K562 (cell line): ENCODE measurements around the gene ATP5F1D. TPM values are rescaled to one million over a fixed set of nuclear protein-coding genes. Genes with fewer than 3 reads are reported as not detected.
A peak's percentile ranks its signal among the peaks of the same experiment; 100 is the strongest.

Experiments used
- ATF3 ChIP-seq, 2 experiments: fragments of 450-650 bp in 1 of 2; sonication (generic) in 1 of 2; formaldehyde crosslinking in 1 of 2; IDR thresholded peaks in 1 of 2; conservative IDR thresholded peaks in 1 of 2; 2 replicates each; pipeline versions ENCODE4 v1.6.1 to v1.8.1; 2016 to 2023; ENCODE audit warnings: mild to moderate bottlenecking in 2 of 2, moderate library complexity in 2 of 2, inconsistent platforms in 1 of 2, missing genetic modification reagents in 1 of 2
- BACH1 ChIP-seq: fragments of 200-800 bp; sonication (Bioruptor generic); IDR thresholded peaks from 2 replicates; pipeline ENCODE4 v1.6.1; 2016; ENCODE audit warnings: missing genetic modification characterization, missing compliant biosample characterization
- BDP1 ChIP-seq: IDR thresholded peaks from 3 replicates; pipeline ENCODE4 v1.6.1; 2011; ENCODE audit not compliant: insufficient read length, insufficient read depth
- CTCFL ChIP-seq: IDR thresholded peaks from 2 replicates; pipeline ENCODE4 v1.6.1; 2011; ENCODE audit warnings: borderline replicate concordance, low read depth, mild to moderate bottlenecking, moderate library complexity, low read length; ENCODE audit not compliant: insufficient read depth, poor library complexity, severe bottlenecking
- EHMT2 ChIP-seq: fragments of 450-650 bp; IDR thresholded peaks from 2 replicates; pipeline ENCODE4 v1.6.1; 2018; ENCODE audit warnings: antibody characterized with exemption
- GTF2F1 ChIP-seq: IDR thresholded peaks from 2 replicates; pipeline ENCODE4 v1.6.1; 2011; ENCODE audit warnings: low read depth, low read length, improper control_type of control experiment
- MAFG ChIP-seq: fragments of 450-650 bp; conservative IDR thresholded peaks from 2 replicates; pipeline ENCODE4 v1.6.1; 2016; ENCODE audit warnings: missing genetic modification characterization, missing compliant biosample characterization
- MBD1 ChIP-seq: fragments of 250-450 bp; sonication (Bioruptor Pico); IDR thresholded peaks from 2 replicates; pipeline ENCODE4 v1.8.0; 2022; ENCODE audit warnings: inconsistent platforms
- NELFE ChIP-seq: IDR thresholded peaks from 2 replicates; pipeline ENCODE4 v1.6.1; 2011; ENCODE audit warnings: mild to moderate bottlenecking; ENCODE audit not compliant: insufficient read depth, insufficient read length
- NFIC ChIP-seq: fragments of 450-650 bp; IDR thresholded peaks from 2 replicates; pipeline ENCODE4 v1.6.1; 2017; ENCODE audit warnings: mild to moderate bottlenecking, inconsistent platforms
- PHB ChIP-seq: fragments of 250-450 bp; sonication (Bioruptor Pico); IDR thresholded peaks from 2 replicates; pipeline ENCODE4 v1.5.0; 2021
- SMARCA4 ChIP-seq: fragments of 450-650 bp; IDR thresholded peaks from 2 replicates; pipeline ENCODE4 v1.6.1; 2016
- SOX6 ChIP-seq: fragments of 450-650 bp; IDR thresholded peaks from 2 replicates; pipeline ENCODE4 v1.6.1; 2014; ENCODE audit warnings: mild to moderate bottlenecking
- SRF ChIP-seq, 2 experiments: fragments of 250-450, 450-650 bp in 1 of 2; sonication (Bioruptor Pico) in 1 of 2; sonication (generic) in 1 of 2; formaldehyde crosslinking; IDR thresholded peaks; 2 replicates each; pipeline versions ENCODE4 v1.5.0 to v1.5.1; 2020 to 2022; ENCODE audit warnings: mild to moderate bottlenecking in 1 of 2, missing genetic modification reagents in 1 of 2
- SRSF1 ChIP-seq: fragments of 200-400 bp; formaldehyde crosslinking; IDR thresholded peaks from 2 replicates; pipeline ENCODE4 v1.6.1; 2017; ENCODE audit warnings: mild to moderate bottlenecking, low read depth, low read length, moderate library complexity
- TAF1 ChIP-seq: IDR thresholded peaks from 2 replicates; pipeline ENCODE4 v1.6.1; 2011; ENCODE audit warnings: mild to moderate bottlenecking, low read length, moderate library complexity; ENCODE audit not compliant: insufficient read depth, control insufficient read depth, severe bottlenecking; ENCODE audit errors: extremely low read depth
- TAF15 ChIP-seq: fragments of 200-400 bp; formaldehyde crosslinking; IDR thresholded peaks from 2 replicates; pipeline ENCODE4 v1.6.1; 2017; ENCODE audit warnings: mild to moderate bottlenecking, low read depth, low read length, moderate library complexity
- TCF15 ChIP-seq: fragments of 250-450 bp; sonication (Bioruptor Pico); IDR thresholded peaks from 2 replicates; pipeline ENCODE4 v1.8.0; 2022; ENCODE audit warnings: moderate library complexity, mild to moderate bottlenecking, inconsistent platforms
- ZNF23 ChIP-seq: fragments of 250-450 bp; sonication (Bioruptor Pico); IDR thresholded peaks from 2 replicates; pipeline ENCODE4 v1.4.0; 2020; ENCODE audit warnings: mild to moderate bottlenecking
- ZNF232 ChIP-seq: sonication (generic); formaldehyde crosslinking; IDR thresholded peaks from 2 replicates; pipeline ENCODE4 v1.8.0; 2022; ENCODE audit warnings: mild to moderate bottlenecking, missing genetic modification reagents
- ZNF398 ChIP-seq: fragments of 250-450 bp; sonication (Bioruptor Pico); IDR thresholded peaks from 2 replicates; pipeline ENCODE4 v1.8.0; 2021; ENCODE audit warnings: moderate library complexity, mild to moderate bottlenecking, inconsistent platforms
- ZNF717 ChIP-seq: fragments of 250-450 bp; sonication (Bioruptor Pico); IDR thresholded peaks from 2 replicates; pipeline ENCODE4 v1.5.0; 2021
- polyA plus RNA-seq, 8 experiments: library from polyadenylated mRNA; depleted of rRNA in 4 of 8; stranded (reverse) in 5 of 8; unstranded in 3 of 8; fragments of >200 nt; fragmentation: Nextera tagmentation in 2 of 8; fragmentation: Illumina TruSeq in 1 of 8; extraction: Ambion mirVana in 2 of 8; extraction: Trizol in 1 of 8; gene quantifications; 2 replicates each; pipeline versions ENCODE4 v1.2.1 to v1.2.3, GENCODE V29; 2011 to 2014; ENCODE audit warnings: inconsistent platforms in 1 of 8, missing spikeins in 1 of 8
- total RNA-seq, 7 experiments: library from RNA; depleted of rRNA in 6 of 7; stranded (reverse); fragments of >200 nt in 6 of 7; fragmentation: Illumina TruSeq in 2 of 7; extraction: Trizol in 2 of 7; gene quantifications; 2 replicates each; pipeline versions ENCODE4 v1.2.1 to v1.2.3, GENCODE V29; 2011 to 2021; ENCODE audit warnings: low replicate concordance in 1 of 7

The ATP5F1D gene
- total and polyA plus RNA-seq, 9 of the 15 experiments (the other 6 are each of a cell fraction or from before 2014, with no cell fraction given): 3.9 to 409 (median 36.8) TPM

- TF ChIP-seq TAF1 (no peak), MAFG (tag) (no peak), NFIC (peak; percentile 80), CTCFL (peak; percentile 16), GTF2F1 (no peak), TAF15 (no peak), NELFE (no peak), BACH1 (tag) (no peak), EHMT2 (no peak), SOX6 (0 out of 2 replicates have a peak, but pooled peaks have one; percentile 27), ZNF717 (no peak), ZNF23 (CRISPR knock-in tag) (no peak), ZNF398 (CRISPR knock-in tag) (no peak), ZNF232 (no peak), SRF (CRISPR knock-in tag; IDR thresholded peaks at IDR 0.05) (peak in 1 of 2 experiments; percentile 69; a peak in 1 of 4 replicates), ATF3 (IDR thresholded peaks at IDR 0.05) (peak; percentile 94), ATF3 (CRISPR knock-in tag; conservative IDR thresholded peaks at IDR 0.05) (no peak), MBD1 (no peak), TCF15 (CRISPR knock-in tag) (no peak), BDP1 (no peak), SRSF1 (no peak), SMARCA4 (peak; percentile 80), PHB (CRISPR knock-in tag) (no peak)
Observed at GRCh38 chr19:1252821-1253513, 11.4 kb downstream of the ATP5F1D start (continued).
